Esophagus (tissue), 2 donors: ENCODE data around the gene DDAH1. TPM values are rescaled to one million over a fixed set of nuclear protein-coding genes. Genes with fewer than 3 reads are reported as not detected.

Source experiments
- H3K27ac ChIP-seq, 2 donors: one replicate each; pipeline ENCODE4 v1.5.1; 2013; ENCODE audit warnings: low read depth in 2 of 2, mild to moderate bottlenecking in 2 of 2, inconsistent platforms in 1 of 2, low read length in 1 of 2, moderate library complexity in 1 of 2
- H3K27me3 ChIP-seq, 2 donors: one replicate each; pipeline ENCODE4 v1.6.1; 2013; ENCODE audit warnings: low read length in 2 of 2, control low read depth in 1 of 2, mild to moderate bottlenecking in 1 of 2; ENCODE audit not compliant: insufficient read depth in 2 of 2, control insufficient read depth in 1 of 2
- H3K36me3 ChIP-seq, 2 donors: one replicate each; pipeline ENCODE4 v1.6.1; 2013; ENCODE audit warnings: low read length in 1 of 2; ENCODE audit not compliant: control insufficient read depth in 2 of 2, insufficient read depth in 2 of 2
- H3K4me1 ChIP-seq, 2 donors: one replicate each; pipeline ENCODE4 v1.6.1; 2013; ENCODE audit warnings: low read length in 1 of 2; ENCODE audit not compliant: control insufficient read depth in 2 of 2, insufficient read depth in 2 of 2
- H3K4me3 ChIP-seq, 2 donors: one replicate each; pipeline ENCODE4 v1.5.1; 2013; ENCODE audit warnings: low read length in 2 of 2, mild to moderate bottlenecking in 2 of 2, low read depth in 1 of 2, moderate library complexity in 1 of 2
- H3K9me3 ChIP-seq, 2 donors: one replicate each; pipeline ENCODE4 v1.6.1; 2013; ENCODE audit warnings: mild to moderate bottlenecking in 2 of 2, low read depth in 1 of 2, low read length in 1 of 2, moderate library complexity in 1 of 2; ENCODE audit not compliant: control insufficient read depth in 2 of 2, insufficient read depth in 1 of 2
- WGBS, 2 donors: extraction: QIAGEN DNeasy Blood & Tissue Kit; methylation state at CpG; one replicate each; pipeline ENCODE4 v1.1.7; 2013; 5-methylcytosine and 5-hydroxymethylcytosine counted together
- polyA plus RNA-seq, 2 donors: library from polyadenylated mRNA; stranded (reverse); fragments of 200-250 nt; gene quantifications; one replicate each; pipeline ENCODE4 v1.2.3, GENCODE V29; 2013
- donor health status: healthy with polysubstance abuse.
- donor health status: Bipolar disorder and iron deficiency.

Gene DDAH1
- polyA plus RNA-seq, 2 donors: 5.9 to 6.9 TPM

GRCh38 chr1:85280636-85281035 is 184.3 kb downstream of the DDAH1 start:
- 46 to 48% methylated on average over 4 of the region's 4 CpGs for WGBS, 2 donors
- Histone ChIP-seq H3K27ac (peak overlapping the region in 1 of 2 donors; percentile 33), H3K4me1 (peaks cover 0 to 12% of the 10 kb centered on the region in 2 donors), H3K36me3 (peaks cover 0 to 5% of the 10 kb centered on the region in 2 donors), H3K27me3 (no peaks in the 10 kb centered on the region), H3K9me3 (no peaks in the 10 kb centered on the region), H3K4me3 (no peak overlapping the region)

- H3K27me3 ChIP-seq: no peaks in the 10 kb centered on the region
- 83 to 86% methylated on average over 10 of the region's 10 CpGs for WGBS, 2 donors
- H3K36me3 ChIP-seq: no peaks in the 10 kb centered on the region
- H3K27ac ChIP-seq: peak overlapping the region; percentile 84 to 95
- no peaks in the 10 kb centered on the region for H3K9me3 ChIP-seq
- H3K4me1 ChIP-seq: peaks cover 0 to 12% of the 10 kb centered on the region in 2 donors
- no peak overlapping the region for H3K4me3 ChIP-seq
Measured at GRCh38 chr1:85279458-85280080, 185.4 kb downstream of the DDAH1 start.

GRCh38 chr1:85278853-85279314 is 186.1 kb downstream of the DDAH1 start:
- Histone ChIP-seq H3K27ac (peak overlapping the region; percentile 84 to 95), H3K4me1 (peaks cover 0 to 10% of the 10 kb centered on the region in 2 donors), H3K27me3 (no peaks in the 10 kb centered on the region), H3K36me3 (no peaks in the 10 kb centered on the region), H3K4me3 (no peak overlapping the region), H3K9me3 (no peaks in the 10 kb centered on the region)
- 6 to 15% methylated on average over 2 of the region's 2 CpGs for WGBS, 2 donors

- no peak overlapping the region for H3K4me3 ChIP-seq
- peak overlapping the region; percentile 43 to 81 for H3K27ac ChIP-seq
- WGBS, 2 donors: 91 to 94% methylated on average over 4 of the region's 4 CpGs
- no peaks in the 10 kb centered on the region for H3K27me3 ChIP-seq
- peaks cover 0 to 7% of the 10 kb centered on the region in 2 donors for H3K4me1 ChIP-seq
- H3K36me3 ChIP-seq: no peaks in the 10 kb centered on the region
- H3K9me3 ChIP-seq: no peaks in the 10 kb centered on the region
Measured at GRCh38 chr1:85277802-85278201, 187.2 kb downstream of the DDAH1 start.

- peaks cover 0 to 7% of the 10 kb centered on the region in 2 donors for H3K4me1 ChIP-seq
- 60 to 66% methylated on average over 11 of the region's 11 CpGs for WGBS, 2 donors
- H3K27me3 ChIP-seq: no peaks in the 10 kb centered on the region
- H3K27ac ChIP-seq: peak overlapping the region; percentile 79 to 92
- no peaks in the 10 kb centered on the region for H3K36me3 ChIP-seq
- H3K4me3 ChIP-seq: peak overlapping the region; percentile 26 to 37
- no peaks in the 10 kb centered on the region for H3K9me3 ChIP-seq
Measured at GRCh38 chr1:85276978-85277639, 187.8 kb downstream of the DDAH1 start.

GRCh38 chr1:85276215-85276977 is 188.6 kb downstream of the DDAH1 start, which contains the start of gene BCL10:
BCL10 (minus strand) TSS chr1:85276632; CDS start chr1:85276352, 280 bp downstream.
- Histone ChIP-seq H3K27me3 (no peaks in the 10 kb centered on the region), H3K4me3 (peak within 1 kb of the TSS; percentile 75 to 92), H3K4me1 (peaks cover 0 to 7% of the 10 kb centered on the region in 2 donors), H3K36me3 (no peaks in the 10 kb centered on the region), H3K9me3 (no peaks in the 10 kb centered on the region), H3K27ac (peak within 1 kb of the TSS; percentile 99 to 100)
- WGBS, 2 donors: 0% methylated on average over 77 to 78 of the region's 78 CpGs

GRCh38 chr1:85275701-85276214 is 189.2 kb downstream of the DDAH1 start:
- 1 to 2% methylated on average over 13 of the region's 13 CpGs for WGBS, 2 donors
- Histone ChIP-seq H3K4me3 (peak overlapping the region; percentile 75 to 92), H3K27ac (peak overlapping the region; percentile 99 to 100), H3K9me3 (no peaks in the 10 kb centered on the region), H3K4me1 (peaks cover 0 to 7% of the 10 kb centered on the region in 2 donors), H3K27me3 (no peaks in the 10 kb centered on the region), H3K36me3 (peaks cover 0 to 2% of the 10 kb centered on the region in 2 donors)

- H3K4me1 ChIP-seq: peaks cover 0 to 7% of the 10 kb centered on the region in 2 donors
Measured at GRCh38 chr1:85274969-85275453, 189.9 kb downstream of the DDAH1 start.

GRCh38 chr1:85273397-85273796 is 191.6 kb downstream of the DDAH1 start:
- H3K9me3 ChIP-seq: no peaks in the 10 kb centered on the region
- H3K36me3 ChIP-seq: peaks cover 7 to 10% of the 10 kb centered on the region in 2 donors
- no peaks in the 10 kb centered on the region for H3K4me1 ChIP-seq
- H3K27ac ChIP-seq: no peak overlapping the region
- no peaks in the 10 kb centered on the region for H3K27me3 ChIP-seq
- H3K4me3 ChIP-seq: peak overlapping the region in 1 of 2 donors; percentile 7

More at GRCh38 chr1:85274969-85275453, 189.9 kb downstream of the DDAH1 start:
- Histone ChIP-seq H3K27me3 (no peaks in the 10 kb centered on the region), H3K4me3 (peak overlapping the region in 1 of 2 donors; percentile 75), H3K36me3 (peaks cover 2 to 3% of the 10 kb centered on the region in 2 donors), H3K9me3 (no peaks in the 10 kb centered on the region), H3K27ac (peak overlapping the region in 1 of 2 donors; percentile 99)
- 52 to 75% methylated on average over 1 of the region's 1 CpG for WGBS, 2 donors
